Neutrophil (primary cell): ENCODE measurements around the gene MRNIP.
A peak's percentile ranks its signal among the peaks of the same experiment; 100 is the strongest.
"Not testable (repeated sequence)": the region's sequence is repeated elsewhere in the genome, so short reads cannot be mapped to it uniquely, and the experiment has no call there.

Experiments used
- H3K27ac ChIP-seq: fragments of 200-600 bp; sonication (generic); 2 replicates; pipeline ENCODE4 v1.5.1; 2016; ENCODE audit warnings: mild to moderate bottlenecking, moderate library complexity
- H3K27me3 ChIP-seq: fragments of 200-600 bp; sonication (generic); 2 replicates; pipeline ENCODE4 v1.6.0; 2016; ENCODE audit warnings: mild to moderate bottlenecking
- H3K36me3 ChIP-seq: fragments of 200-600 bp; sonication (generic); 2 replicates; pipeline ENCODE4 v1.5.1; 2017
- H3K4me1 ChIP-seq, 2 experiments: fragments of 200-600 bp in 1 of 2; sonication (generic) in 1 of 2; 1 replicate in 1 of 2; 2 replicates in 1 of 2; pipeline versions ENCODE4 v1.5.1 to v1.6.1; 2013 to 2016; ENCODE audit warnings: low read depth in 1 of 2, low read length in 1 of 2, mild to moderate bottlenecking in 1 of 2, moderate library complexity in 1 of 2; ENCODE audit not compliant: control insufficient read depth in 1 of 2, insufficient read depth in 1 of 2
- H3K4me3 ChIP-seq, 2 experiments: fragments of 200-600 bp in 1 of 2; sonication (generic) in 1 of 2; 1 replicate in 1 of 2; 2 replicates in 1 of 2; pipeline ENCODE4 v1.5.1; 2013 to 2016; ENCODE audit warnings: low read depth in 1 of 2, low read length in 1 of 2, mild to moderate bottlenecking in 1 of 2, moderate library complexity in 1 of 2
- H3K9me3 ChIP-seq: fragments of 200-600 bp; sonication (generic); 2 replicates; pipeline ENCODE4 v1.5.1; 2016
- TF ChIP-seq, protein P1 (sequence below): fragments of 200-600 bp; sonication (generic); IDR thresholded peaks from 2 replicates; pipeline ENCODE4 v1.5.1; 2016; ENCODE audit warnings: antibody characterized with exemption

Gene MRNIP

DNA sequence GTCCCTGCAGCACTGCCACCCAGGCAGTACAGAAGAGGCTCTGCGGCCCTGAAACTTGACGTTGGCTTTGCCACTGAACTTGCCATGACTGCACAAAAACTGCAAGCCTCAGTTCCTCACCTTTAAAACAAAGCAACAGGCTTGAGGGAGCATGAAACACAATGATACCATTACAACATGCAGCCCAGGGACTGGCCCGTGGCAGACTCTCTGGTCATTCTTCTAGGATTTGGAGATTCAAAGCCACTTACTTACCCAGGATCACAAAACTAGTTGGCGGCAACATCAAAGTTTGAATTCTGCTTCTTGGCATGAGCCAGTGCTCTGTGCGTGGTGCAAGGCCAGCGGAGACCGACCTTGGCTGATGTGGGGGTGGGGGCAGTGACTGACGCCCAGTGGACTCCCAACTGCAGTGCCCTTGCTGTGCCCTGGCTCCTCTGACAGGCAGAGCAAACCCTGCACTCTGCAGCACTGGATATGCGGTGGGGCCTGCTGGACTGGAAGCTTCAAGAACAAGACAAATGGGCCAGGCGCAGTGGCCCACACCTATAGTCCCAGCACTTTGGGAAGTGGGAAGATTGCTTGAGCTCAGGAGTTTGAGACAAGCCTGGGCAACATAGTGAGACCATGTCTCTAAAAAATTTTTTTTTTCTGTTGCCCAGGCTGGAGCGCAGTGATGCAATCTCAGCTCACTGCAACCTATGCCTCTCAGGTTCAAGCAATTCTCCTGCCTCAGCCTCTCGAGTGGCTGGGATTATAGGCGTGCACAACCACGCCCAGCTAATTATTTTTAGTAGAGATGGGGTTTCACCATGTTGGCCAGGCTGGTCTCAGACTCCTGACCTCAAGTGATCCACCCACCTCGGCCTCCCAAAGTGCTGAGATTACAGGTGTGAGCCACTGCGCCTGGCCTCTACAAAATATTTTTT, 19.0 kb downstream of the MRNIP start:
- H3K4me3 ChIP-seq = no peak overlapping the region
- H3K36me3 ChIP-seq = peaks cover 51% of the 10 kb centered on the region
- no peaks in the 10 kb centered on the region for H3K9me3 ChIP-seq
- no peaks in the 10 kb centered on the region for H3K27me3 ChIP-seq
- H3K27ac ChIP-seq = no peak overlapping the region
- TF ChIP-seq, protein P1, sequence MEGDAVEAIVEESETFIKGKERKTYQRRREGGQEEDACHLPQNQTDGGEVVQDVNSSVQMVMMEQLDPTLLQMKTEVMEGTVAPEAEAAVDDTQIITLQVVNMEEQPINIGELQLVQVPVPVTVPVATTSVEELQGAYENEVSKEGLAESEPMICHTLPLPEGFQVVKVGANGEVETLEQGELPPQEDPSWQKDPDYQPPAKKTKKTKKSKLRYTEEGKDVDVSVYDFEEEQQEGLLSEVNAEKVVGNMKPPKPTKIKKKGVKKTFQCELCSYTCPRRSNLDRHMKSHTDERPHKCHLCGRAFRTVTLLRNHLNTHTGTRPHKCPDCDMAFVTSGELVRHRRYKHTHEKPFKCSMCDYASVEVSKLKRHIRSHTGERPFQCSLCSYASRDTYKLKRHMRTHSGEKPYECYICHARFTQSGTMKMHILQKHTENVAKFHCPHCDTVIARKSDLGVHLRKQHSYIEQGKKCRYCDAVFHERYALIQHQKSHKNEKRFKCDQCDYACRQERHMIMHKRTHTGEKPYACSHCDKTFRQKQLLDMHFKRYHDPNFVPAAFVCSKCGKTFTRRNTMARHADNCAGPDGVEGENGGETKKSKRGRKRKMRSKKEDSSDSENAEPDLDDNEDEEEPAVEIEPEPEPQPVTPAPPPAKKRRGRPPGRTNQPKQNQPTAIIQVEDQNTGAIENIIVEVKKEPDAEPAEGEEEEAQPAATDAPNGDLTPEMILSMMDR = no peak
- peaks cover 0 to 4% of the 10 kb centered on the region in 2 experiments for H3K4me1 ChIP-seq

DNA sequence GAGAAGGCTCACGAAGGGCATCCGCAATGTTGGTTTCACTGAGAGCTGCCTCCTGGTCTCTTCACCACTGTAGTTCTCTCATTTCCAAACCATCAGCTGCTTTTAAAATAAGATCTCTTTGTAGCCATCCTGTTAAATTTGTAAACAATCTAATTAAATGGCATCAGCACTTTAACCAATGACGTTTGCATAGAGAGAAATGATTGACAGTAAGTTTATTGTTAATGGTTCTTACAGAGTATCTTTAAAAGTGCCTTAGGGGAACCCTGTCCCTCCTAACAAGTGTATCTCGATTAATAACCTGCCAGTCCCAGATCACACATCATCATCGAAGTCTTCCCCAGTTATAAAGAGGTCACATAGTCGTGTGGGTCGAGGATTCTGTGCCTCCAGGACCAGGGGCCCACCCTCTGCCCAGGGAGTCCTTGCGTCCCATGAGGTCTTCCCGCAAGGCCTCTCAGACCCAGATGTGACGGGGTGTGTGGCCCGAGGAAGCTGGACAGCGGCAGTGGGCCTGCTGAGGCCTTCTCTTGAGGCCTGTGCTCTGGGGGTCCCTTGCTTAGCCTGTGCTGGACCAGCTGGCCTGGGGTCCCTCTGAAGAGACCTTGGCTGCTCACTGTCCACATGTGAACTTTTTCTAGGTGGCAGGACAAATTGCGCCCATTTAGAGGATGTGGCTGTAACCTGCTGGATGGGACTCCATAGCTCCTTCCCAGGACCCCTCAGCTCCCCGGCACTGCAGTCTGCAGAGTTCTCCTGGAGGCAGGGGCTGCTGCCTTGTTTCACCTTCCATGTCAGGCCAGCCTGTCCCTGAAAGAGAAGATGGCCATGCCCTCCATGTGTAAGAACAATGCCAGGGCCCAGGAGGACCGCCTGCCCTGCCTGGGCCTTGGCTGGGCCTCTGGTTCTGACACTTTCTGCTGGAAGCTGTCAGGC, 21.3 kb downstream of the MRNIP start:
- Histone ChIP-seq H3K9me3 (no peaks in the 10 kb centered on the region), H3K4me1 (no peaks in the 10 kb centered on the region), H3K27me3 (no peaks in the 10 kb centered on the region), H3K27ac (peak overlapping the region; percentile 54), H3K4me3 (no peak overlapping the region), H3K36me3 (peaks cover 71% of the 10 kb centered on the region)
- TF ChIP-seq, protein P1 = no peak

DNA sequence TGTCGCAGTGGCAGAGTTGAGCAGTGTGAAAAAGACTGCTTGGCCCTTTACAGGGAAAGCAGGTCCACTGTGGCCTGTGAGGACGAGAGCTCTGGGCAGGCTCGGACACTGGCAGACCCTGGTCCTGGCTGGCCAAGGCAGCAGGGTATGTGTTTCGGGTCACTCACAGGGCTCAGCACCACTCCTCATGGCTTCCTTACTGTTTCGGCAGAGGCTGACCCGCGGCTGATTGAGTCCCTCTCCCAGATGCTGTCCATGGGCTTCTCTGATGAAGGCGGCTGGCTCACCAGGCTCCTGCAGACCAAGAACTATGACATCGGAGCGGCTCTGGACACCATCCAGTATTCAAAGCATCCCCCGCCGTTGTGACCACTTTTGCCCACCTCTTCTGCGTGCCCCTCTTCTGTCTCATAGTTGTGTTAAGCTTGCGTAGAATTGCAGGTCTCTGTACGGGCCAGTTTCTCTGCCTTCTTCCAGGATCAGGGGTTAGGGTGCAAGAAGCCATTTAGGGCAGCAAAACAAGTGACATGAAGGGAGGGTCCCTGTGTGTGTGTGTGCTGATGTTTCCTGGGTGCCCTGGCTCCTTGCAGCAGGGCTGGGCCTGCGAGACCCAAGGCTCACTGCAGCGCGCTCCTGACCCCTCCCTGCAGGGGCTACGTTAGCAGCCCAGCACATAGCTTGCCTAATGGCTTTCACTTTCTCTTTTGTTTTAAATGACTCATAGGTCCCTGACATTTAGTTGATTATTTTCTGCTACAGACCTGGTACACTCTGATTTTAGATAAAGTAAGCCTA, 22.2 kb downstream of the MRNIP start:
- Histone ChIP-seq H3K27ac (peak overlapping the region; percentile 54), H3K9me3 (no peaks in the 10 kb centered on the region), H3K4me3 (no peak overlapping the region), H3K4me1 (no peaks in the 10 kb centered on the region), H3K27me3 (no peaks in the 10 kb centered on the region), H3K36me3 (peaks cover 80% of the 10 kb centered on the region)
- TF ChIP-seq, protein P1 = no peak

DNA sequence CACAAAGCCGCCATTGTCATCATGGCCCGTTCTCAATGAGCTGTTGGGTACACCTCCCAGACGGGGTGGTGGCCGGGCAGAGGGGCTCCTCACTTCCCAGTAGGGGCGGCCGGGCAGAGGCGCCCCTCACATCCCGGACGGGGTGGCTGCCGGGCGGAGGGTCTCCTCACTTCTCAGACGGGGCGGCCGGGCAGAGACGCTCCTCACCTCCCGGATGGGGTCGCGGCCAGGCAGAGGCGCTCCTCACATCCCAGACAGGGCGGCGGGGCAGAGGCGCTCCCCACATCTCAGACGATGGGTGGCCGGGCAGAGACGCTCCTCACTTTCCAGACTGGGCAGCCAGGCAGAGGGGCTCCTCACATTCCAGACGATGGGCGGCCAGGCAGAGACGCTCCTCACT, 23.7 kb downstream of the MRNIP start:
- peaks cover 88% of the 10 kb centered on the region for H3K36me3 ChIP-seq
- not testable (repeated sequence) for H3K4me1 ChIP-seq, H3K9me3 ChIP-seq, H3K4me3 ChIP-seq, H3K27me3 ChIP-seq, H3K27ac ChIP-seq

DNA sequence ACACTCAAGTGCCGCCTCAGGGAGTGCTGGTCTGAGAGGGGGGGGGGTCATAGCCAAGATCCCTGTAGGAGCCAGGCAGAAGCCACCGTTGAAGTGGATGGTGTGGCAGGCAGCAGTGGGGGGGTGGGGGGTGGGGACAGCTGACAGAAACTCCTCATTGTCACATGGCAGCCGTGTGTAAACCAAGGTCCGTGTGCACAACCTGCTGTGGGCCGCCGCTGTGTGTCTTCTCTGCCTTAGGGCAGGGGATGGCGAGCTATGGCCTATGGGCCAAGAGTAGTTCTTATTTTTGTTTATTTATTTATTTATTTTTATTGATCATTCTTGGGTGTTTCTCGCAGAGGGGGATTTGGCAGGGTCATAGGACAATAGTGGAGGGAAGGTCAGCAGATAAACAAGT, 24.5 kb downstream of the MRNIP start:
- Histone ChIP-seq H3K4me3 (no peak overlapping the region), H3K27ac (no peak overlapping the region), H3K27me3 (no peaks in the 10 kb centered on the region), H3K4me1 (no peaks in the 10 kb centered on the region), H3K36me3 (peaks cover 91% of the 10 kb centered on the region), H3K9me3 (no peaks in the 10 kb centered on the region)
- TF ChIP-seq, protein P1 = no peak
